ENCODE results near the gene PDGFRB. TPM values are rescaled to one million over a fixed set of nuclear protein-coding genes. Genes with fewer than 3 reads are reported as not detected.

The PDGFRB gene
- total and polyA plus RNA-seq, 10 of the 15 experiments (the other 5 are each of a cell fraction or from before 2014, with no cell fraction given): 0.02 to 3.0 (median 1.0) TPM

DNA sequence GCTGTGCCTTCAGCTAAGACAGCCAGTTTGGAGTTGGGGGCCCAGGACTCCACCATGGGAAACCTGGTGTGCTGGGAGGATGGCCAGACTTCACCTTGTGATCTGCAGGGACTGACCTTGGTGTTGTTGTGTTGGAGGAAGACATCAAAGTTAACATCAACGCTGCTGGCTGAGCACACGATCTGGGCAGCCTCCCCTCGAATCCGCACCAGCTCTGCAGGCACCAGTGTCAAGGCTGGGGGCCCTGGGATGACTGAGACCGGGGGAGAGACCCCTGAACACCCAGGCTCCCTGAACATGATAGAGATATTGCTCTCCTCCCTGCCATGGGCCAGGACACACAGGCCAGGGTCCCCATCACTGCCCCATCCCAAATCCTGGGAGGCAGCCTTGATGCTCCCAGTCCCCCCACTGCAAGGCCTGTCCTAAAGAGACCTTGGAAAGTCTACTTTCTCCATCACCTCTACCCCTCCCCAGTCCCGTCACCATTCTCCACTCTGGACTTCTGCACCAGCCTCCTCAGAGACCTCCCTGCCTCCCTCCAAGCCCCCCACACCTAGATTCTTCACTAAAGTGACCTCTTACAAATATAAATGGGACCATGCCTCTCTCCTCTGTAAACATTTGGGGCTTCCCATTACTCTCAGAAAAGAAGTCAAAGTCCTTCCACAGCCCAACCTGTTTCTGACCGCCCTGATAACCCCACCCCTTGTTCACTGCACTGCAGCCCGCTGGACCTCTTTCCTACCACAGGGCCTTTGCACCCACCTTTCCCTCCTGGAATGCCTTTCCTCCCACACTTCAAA is 77.4 kb downstream of the PDGFRB start:
- RAD21 ChIA-PET (ENCODE audit: unreplicated experiment): interaction anchor here (0.9 kb wide), 1 partner anchor 12 kb away, joined by 3 read pairs; no protein-coding TSS in a partner anchor
- Histone ChIP-seq H3K79me2 (ENCODE audit: control insufficient read depth, insufficient read depth, low read length) (no peaks in the 10 kb centered on the region), H3K4me3 (no peak overlapping the region), H3K9ac (ENCODE audit: control insufficient read depth, insufficient read depth, low read length) (no peak overlapping the region), H2AFZ (ENCODE audit: control insufficient read depth, low read depth, low read length) (no peak overlapping the region), H3K36me3 (ENCODE audit: control insufficient read depth in 2 of 2, insufficient read depth in 2 of 2, low read length in 1 of 2) (no peaks in the 10 kb centered on the region), H3K27ac (ENCODE audit: control insufficient read depth, insufficient read depth) (no peak overlapping the region), H3K4me2 (ENCODE audit: control insufficient read depth, insufficient read depth) (no peak overlapping the region), H3K9me3 (replicated peaks; ENCODE audit: control insufficient read depth, insufficient read depth, low read length) (no peaks in the 10 kb centered on the region), H3K4me1 (ENCODE audit: control insufficient read depth, insufficient read depth, low read length) (peaks cover 20% of the 10 kb centered on the region), H4K20me1 (ENCODE audit: control insufficient read depth, insufficient read depth) (no peaks in the 10 kb centered on the region), H3K27me3 (replicated peaks in 1 of 2; ENCODE audit: control insufficient read depth in 2 of 2, insufficient read depth in 2 of 2, low read length in 1 of 2) (no peaks in the 10 kb centered on the region)
- CTCF ChIA-PET: interaction anchor here (0.9 to 1.7 kb wide), 2 partner anchors 12 to 44 kb away, joined by 3 to 4 read pairs; no protein-coding TSS in a partner anchor
- POLR2A ChIA-PET: interaction anchor here (0.6 to 1.0 kb wide), 2 partner anchors 10 to 316 kb away, joined by 3 read pairs; no protein-coding TSS in a partner anchor
- intact Hi-C loops (cut with micrococcal nuclease; ENCODE audit: unreplicated experiment): no loop called here
- no peak for FAIRE-seq
- in situ Hi-C loops (cut with MboI): no loop called here
- ATAC-seq: no peak
- no peak for DNase-seq (ENCODE audit: low read depth, low spot score)
- BruUV-seq (replicated peaks): no TSS peak
- SMC1A ChIA-PET (ENCODE audit: uncharacterized antibody, unreplicated experiment): no interaction called here
- TF ChIP-seq STAT1 (conservative IDR thresholded peaks at IDR 0.05): no peak
- no peak for TF ChIP-seq SMAD5 (IDR thresholded peaks at IDR 0.05; ENCODE audit: low read depth)
- TF ChIP-seq, protein P1, sequence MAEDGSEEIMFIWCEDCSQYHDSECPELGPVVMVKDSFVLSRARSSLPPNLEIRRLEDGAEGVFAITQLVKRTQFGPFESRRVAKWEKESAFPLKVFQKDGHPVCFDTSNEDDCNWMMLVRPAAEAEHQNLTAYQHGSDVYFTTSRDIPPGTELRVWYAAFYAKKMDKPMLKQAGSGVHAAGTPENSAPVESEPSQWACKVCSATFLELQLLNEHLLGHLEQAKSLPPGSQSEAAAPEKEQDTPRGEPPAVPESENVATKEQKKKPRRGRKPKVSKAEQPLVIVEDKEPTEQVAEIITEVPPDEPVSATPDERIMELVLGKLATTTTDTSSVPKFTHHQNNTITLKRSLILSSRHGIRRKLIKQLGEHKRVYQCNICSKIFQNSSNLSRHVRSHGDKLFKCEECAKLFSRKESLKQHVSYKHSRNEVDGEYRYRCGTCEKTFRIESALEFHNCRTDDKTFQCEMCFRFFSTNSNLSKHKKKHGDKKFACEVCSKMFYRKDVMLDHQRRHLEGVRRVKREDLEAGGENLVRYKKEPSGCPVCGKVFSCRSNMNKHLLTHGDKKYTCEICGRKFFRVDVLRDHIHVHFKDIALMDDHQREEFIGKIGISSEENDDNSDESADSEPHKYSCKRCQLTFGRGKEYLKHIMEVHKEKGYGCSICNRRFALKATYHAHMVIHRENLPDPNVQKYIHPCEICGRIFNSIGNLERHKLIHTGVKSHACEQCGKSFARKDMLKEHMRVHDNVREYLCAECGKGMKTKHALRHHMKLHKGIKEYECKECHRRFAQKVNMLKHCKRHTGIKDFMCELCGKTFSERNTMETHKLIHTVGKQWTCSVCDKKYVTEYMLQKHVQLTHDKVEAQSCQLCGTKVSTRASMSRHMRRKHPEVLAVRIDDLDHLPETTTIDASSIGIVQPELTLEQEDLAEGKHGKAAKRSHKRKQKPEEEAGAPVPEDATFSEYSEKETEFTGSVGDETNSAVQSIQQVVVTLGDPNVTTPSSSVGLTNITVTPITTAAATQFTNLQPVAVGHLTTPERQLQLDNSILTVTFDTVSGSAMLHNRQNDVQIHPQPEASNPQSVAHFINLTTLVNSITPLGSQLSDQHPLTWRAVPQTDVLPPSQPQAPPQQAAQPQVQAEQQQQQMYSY (CRISPR knock-in tag; IDR thresholded peaks at IDR 0.05): no peak
- TF ChIP-seq RELA (IDR thresholded peaks at IDR 0.05; ENCODE audit: borderline replicate concordance, partially characterized antibody): no peak
- TF ChIP-seq SRF (IDR thresholded peaks at IDR 0.05; ENCODE audit: low read depth in 2 of 2, low read length in 2 of 2): no peak
- TF ChIP-seq ASH2L (IDR thresholded peaks at IDR 0.05; ENCODE audit: borderline replicate concordance, low read depth): no peak
- no peak for TF ChIP-seq TCF7 (IDR thresholded peaks at IDR 0.05; ENCODE audit: borderline replicate concordance)
- 33% methylated on average over 8 of the region's 8 CpGs for WGBS (ENCODE audit: insufficient coverage, insufficient replicate concordance, low lambda C conversion rate, missing lambda C conversion rate)
